Epithelial cell of esophagus (primary cell): ENCODE data around the gene BLVRB.
"Not testable (repeated sequence)": the region's sequence is repeated elsewhere in the genome, so short reads cannot be mapped to it uniquely, and the experiment has no call there.

Experiments used
- DNase-seq: peaks from one replicate; pipeline ENCODE4 v3.0.0; 2010; ENCODE audit warnings: low read depth
- H3K4me3 ChIP-seq: 2 replicates; pipeline ENCODE4 v1.5.1; 2011; ENCODE audit warnings: mild to moderate bottlenecking, low read length, control low read depth
- CTCF ChIP-seq: IDR thresholded peaks from 2 replicates; pipeline ENCODE4 v1.5.1; 2011; ENCODE audit warnings: low read depth, mild to moderate bottlenecking, low read length, control low read depth, inconsistent platforms; ENCODE audit not compliant: insufficient read depth; ENCODE audit errors: missing control alignments

The BLVRB gene

GRCh38 chr19:40489882-40490230 is 24.3 kb upstream of the BLVRB start:
- no peak overlapping the region for H3K4me3 ChIP-seq
- DNase-seq, result no peak
- no peak for TF ChIP-seq CTCF

DNA sequence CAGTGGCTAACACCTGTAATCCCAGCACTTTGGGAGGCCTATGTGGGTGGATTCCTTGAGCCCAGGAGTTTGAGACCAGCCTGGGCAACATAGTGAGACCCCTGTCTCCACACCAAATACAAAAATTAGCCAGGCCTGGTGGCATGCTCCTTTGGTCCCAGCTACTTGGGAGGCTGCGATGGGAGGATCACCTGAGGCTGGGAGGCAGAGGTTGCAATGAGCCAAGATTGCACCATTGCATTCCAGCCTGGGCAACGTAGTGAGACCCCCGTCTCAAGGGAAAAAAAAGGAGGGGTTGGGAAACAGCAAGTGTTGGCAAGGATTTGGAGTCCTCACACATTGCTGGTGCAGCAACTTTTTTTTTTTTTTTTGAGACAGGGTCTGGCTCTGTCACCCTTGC is 20.5 kb upstream of the BLVRB start:
- H3K4me3 ChIP-seq, result no peak overlapping the region
- DNase-seq, result no peak
- no peak for TF ChIP-seq CTCF

GRCh38 chr19:40475878-40476644 is 10.5 kb upstream of the BLVRB start:
- not testable (repeated sequence) for H3K4me3 ChIP-seq, DNase-seq

DNA sequence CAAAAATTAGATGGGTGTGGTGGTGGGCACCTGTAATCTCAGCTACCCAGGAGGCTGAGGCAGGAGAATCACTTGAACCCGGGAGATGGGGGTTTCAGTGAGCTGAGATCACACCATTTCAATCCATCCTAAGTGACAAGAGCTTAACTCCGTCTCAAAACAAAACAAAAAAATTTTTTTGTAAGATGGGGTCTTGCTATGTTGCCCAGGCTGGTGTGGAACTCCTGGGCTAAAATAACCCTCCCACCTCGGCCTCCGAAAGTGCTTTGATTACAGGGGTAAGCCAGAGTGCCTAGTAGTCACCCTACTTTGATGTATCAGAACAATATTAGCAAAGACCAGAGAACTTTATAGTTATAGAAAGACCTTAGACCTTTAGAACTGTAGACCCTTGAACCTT is 9.2 kb upstream of the BLVRB start:
- no peak for TF ChIP-seq CTCF
- no peak for DNase-seq
- no peak overlapping the region for H3K4me3 ChIP-seq

DNA sequence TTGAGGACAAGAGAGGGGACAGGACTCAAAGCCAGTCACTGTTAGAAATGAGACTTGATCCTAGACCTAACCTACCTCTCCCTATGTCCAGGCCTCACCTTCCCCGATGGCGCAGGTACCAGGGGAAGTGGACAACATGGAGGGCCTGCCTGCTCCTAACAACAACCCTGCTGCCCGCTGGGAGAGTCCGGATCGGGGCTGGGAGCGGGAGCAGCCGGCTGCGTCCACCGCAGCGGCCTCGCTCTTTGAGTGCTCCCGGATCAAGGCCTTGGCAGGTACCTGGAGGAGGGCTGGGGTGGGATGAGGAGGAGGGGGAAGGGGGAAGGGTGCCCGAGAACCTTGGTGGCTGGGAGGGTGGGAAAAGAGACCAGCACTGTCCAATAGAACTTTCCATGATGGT is 7.0 kb upstream of the BLVRB start:
- H3K4me3 ChIP-seq, result no peak overlapping the region
- TF ChIP-seq CTCF, result no peak
- no peak for DNase-seq

- TF ChIP-seq CTCF, result no peak
- no peak overlapping the region for H3K4me3 ChIP-seq
- DNase-seq, result no peak
Observed at GRCh38 chr19:40471111-40471510, 5.6 kb upstream of the BLVRB start.

- TF ChIP-seq CTCF, result no peak
- no peak overlapping the region for H3K4me3 ChIP-seq
- no peak for DNase-seq
Observed at GRCh38 chr19:40469011-40469410, 3.5 kb upstream of the BLVRB start.
